Stimulated activated effector memory CD8-positive, alpha-beta T cell treated with anti-CD3 and anti-CD28 coated beads, Interleukin-12 subunit alpha, Interleukin-12 subunit beta, amount 100 ng/mL, for 72 hours (primary cell): ENCODE results near the gene PHACTR3.

ENCODE experiments used
- ATAC-seq: fragments of 150-1000 bp; cut with Tn5 transposase; 2 replicates; pipeline ENCODE4 v1.10.0; 2021
- DNase-seq, 2 donors: peaks; one replicate each; pipeline ENCODE4 v3.0.0; 2021 to 2022; ENCODE audit warnings: low spot score in 2 of 2
- H3K27ac Mint-ChIP-seq: one replicate; pipeline ENCODE4 v1.8.0; 2022; ENCODE audit warnings: mild to moderate bottlenecking, mixed read lengths
- H3K36me3 Mint-ChIP-seq: one replicate; pipeline ENCODE4 v1.8.0; 2022; ENCODE audit warnings: mild to moderate bottlenecking, mixed read lengths
- H3K4me1 Mint-ChIP-seq: one replicate; pipeline ENCODE4 v1.8.0; 2022; ENCODE audit warnings: mixed read lengths
- H3K4me3 Mint-ChIP-seq: one replicate; pipeline ENCODE4 v1.8.0; 2022; ENCODE audit warnings: mild to moderate bottlenecking, mixed read lengths
- H3K9me3 Mint-ChIP-seq: one replicate; pipeline ENCODE4 v1.8.0; 2022; ENCODE audit warnings: mixed read lengths

PHACTR3 gene

DNA sequence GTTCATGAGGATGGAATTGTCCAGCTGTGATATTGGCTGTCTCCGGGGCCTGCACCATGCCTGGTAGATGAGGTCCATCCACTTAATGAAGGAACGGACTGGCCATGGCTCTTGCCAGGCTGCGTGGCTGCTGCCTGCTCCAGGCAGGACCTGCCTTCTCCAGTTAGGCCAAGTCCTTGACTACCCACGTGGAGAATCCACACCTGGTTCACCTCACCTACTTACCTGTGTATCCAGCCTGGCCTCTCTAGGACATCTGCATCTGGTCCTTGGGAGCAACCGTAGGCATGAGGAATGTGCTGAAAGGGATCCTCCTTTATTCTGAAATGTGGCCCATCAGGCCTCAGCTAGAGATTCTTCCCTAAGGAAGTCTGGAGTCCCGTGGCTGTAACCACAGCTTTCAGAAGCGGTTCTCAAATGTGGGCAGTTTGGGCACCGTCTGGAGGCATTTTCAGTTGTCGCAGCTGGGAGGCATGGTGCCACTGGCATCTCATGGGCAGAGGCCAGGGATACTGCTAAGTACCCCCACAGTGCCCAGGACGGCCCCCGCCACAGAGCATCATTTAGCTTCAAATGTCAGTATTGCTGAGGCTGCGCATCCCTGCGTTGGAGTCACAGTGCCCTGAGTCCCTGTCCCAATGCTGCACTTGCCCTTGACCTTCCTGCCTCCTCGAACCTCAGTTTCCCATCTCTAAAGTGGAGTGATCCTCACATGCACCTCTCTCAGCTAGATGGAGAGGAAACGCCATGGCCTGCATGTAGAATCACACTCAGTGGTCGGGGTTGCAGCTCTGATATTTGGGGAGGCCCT, 67.5 kb downstream of the PHACTR3 start:
- H3K9me3 Mint-ChIP-seq = no peaks in the 10 kb centered on the region
- no peaks in the 10 kb centered on the region for H3K36me3 Mint-ChIP-seq
- no peak overlapping the region for H3K27ac Mint-ChIP-seq
- H3K4me3 Mint-ChIP-seq = no peak overlapping the region
- ATAC-seq (no peak), DNase-seq (no peak)
- H3K4me1 Mint-ChIP-seq = no peaks in the 10 kb centered on the region

DNA sequence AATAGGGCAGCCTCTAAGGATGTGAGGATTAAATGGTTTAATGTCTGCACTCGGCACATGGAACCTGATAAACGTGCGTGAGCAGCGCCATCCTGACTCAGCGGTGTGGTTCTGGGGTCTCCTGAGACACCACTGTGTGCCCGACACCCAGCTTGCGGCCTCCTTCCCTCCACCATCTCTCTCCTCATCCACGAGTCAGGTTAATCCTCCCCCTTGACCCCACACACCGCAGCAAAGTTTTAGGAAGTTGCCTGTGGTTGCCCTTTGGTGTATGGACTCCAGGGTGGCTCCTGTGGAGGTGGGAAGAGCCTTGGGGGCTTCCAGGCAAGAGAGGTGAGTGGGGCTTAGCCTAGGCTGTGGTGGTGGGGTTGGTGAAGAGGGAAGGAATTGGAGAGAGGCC, 68.2 kb downstream of the PHACTR3 start:
- Mint-ChIP-seq H3K27ac (no peak overlapping the region), H3K9me3 (no peaks in the 10 kb centered on the region), H3K4me1 (no peaks in the 10 kb centered on the region)

DNA sequence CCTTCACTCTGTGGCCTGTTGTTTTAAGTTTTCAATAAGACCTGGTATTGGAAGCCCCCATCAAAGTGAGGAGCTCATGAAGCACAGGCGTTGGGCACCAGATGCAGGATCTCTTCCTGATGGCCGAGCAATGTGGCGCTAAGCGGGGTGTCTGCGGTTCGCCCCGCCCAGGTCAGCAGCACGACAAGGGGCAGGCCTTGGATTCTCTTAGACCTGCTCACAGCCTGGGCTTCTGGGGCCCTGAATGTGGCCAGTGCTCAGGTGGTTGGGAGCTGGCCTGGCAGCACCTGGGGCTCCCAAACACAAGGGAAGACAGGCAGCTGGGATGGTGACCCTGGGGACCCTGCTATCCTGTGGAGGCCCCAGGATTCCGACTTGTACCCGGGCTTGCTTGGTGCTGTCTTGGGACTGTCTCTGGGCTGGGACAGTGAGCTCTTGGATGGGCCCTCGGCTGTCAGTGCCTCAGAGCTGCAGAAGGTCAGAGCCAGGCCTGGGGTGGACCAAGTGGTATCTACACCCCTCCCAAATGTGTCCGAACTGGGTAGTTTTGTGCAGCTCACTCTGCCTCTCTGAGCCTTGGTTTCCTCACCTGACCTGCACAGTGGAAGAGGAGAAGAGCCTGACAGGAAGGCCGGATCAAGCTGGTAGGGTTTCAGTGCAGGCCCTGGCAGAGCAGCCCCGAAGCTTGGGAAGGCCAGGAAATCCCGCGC, 69.1 kb downstream of the PHACTR3 start:
- H3K27ac Mint-ChIP-seq = no peak overlapping the region
- H3K36me3 Mint-ChIP-seq = no peaks in the 10 kb centered on the region
- no peak overlapping the region for H3K4me3 Mint-ChIP-seq
- DNase-seq = peak in 1 of 2 donors; percentile 22
- H3K4me1 Mint-ChIP-seq = no peaks in the 10 kb centered on the region
- H3K9me3 Mint-ChIP-seq = no peaks in the 10 kb centered on the region
- ATAC-seq = no peak

More for the DNA sequence above, 68.2 kb downstream of the PHACTR3 start:
- DNase-seq (no peak), ATAC-seq (no peak)
- no peaks in the 10 kb centered on the region for H3K36me3 Mint-ChIP-seq
- no peak overlapping the region for H3K4me3 Mint-ChIP-seq

DNA sequence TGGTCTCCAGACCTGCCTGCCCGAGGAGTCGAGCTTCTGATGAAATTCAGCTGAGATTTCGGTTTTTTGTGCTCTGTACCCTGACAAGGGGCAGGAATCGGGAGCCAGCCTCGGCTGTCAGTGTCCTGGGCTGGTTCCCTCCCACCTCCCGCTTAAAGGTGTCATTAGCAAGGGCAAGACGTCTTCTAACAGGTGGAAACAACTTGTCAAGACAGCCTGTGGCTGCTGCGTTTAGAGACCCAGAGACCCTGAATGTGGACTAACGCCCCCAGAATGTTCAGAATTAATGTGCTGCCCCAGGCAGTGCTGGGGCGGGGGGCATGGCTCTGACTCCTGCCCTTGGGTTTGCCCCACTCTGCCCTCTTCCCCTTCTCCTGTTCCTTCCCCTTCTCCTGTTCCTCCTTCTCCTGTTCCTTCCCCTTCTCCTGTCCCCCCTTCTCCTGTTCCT, 69.7 kb downstream of the PHACTR3 start:
- no peak for ATAC-seq
- Mint-ChIP-seq H3K36me3 (no peaks in the 10 kb centered on the region), H3K27ac (no peak overlapping the region), H3K9me3 (no peaks in the 10 kb centered on the region), H3K4me3 (no peak overlapping the region), H3K4me1 (no peaks in the 10 kb centered on the region)
- DNase-seq = peak in 1 of 2 donors; percentile 23

DNA sequence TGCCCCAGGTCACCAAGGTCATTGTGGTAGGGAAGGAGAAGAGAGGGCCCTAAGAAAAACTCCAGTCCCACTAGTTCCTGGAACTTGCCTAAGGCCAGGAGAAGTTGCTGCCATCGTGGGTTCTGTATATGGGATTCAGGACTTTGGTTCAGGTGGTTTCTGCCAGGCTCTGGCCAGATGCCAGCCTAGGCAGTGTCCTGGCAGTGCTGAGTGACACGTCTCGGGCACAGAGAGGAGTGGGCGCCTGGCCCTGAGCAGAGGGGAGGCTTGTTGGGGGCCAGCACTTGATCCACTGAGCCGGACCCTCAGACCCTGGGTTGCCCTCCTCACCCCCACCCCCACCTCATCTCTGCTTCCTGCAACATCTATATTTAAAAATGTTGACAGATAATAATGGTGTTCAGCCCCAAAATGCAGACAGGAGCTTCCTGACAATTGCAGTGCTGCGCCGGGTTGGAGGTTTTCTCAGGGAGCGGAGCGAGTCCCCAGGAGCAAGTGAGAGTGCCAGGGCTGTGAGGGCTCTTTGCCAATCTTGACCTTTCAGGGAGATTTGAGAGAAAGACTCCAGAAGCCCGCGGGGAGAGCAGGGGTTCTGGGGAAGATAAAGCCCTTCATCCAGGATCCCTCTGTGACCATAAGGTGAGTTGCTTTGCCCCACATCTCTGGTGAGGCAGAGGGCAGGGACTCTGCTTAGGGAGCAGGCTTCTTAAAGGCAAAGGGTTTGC, 71.9 kb downstream of the PHACTR3 start:
- Mint-ChIP-seq H3K9me3 (no peaks in the 10 kb centered on the region), H3K27ac (no peak overlapping the region), H3K4me1 (no peaks in the 10 kb centered on the region), H3K4me3 (no peak overlapping the region), H3K36me3 (no peaks in the 10 kb centered on the region)
- ATAC-seq (no peak), DNase-seq (no peak)

DNA sequence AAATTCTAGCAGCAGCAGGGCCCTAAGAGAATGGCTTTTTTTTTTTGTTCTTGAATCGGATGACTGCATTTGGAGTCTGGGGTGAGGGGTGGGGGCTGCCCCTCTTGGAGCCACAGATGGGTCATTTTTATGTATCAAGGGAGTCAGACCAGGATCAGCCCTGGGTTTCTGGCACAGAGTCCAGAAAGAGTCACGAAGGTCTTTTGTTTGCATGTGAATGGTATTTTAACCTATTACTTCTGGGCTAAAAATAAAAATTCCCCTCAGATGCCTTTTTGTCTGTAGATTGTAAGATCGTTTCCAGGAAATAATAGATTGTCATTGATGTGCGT, 72.5 kb downstream of the PHACTR3 start:
- DNase-seq = no peak
- no peaks in the 10 kb centered on the region for H3K4me1 Mint-ChIP-seq
- no peaks in the 10 kb centered on the region for H3K36me3 Mint-ChIP-seq
- no peak overlapping the region for H3K4me3 Mint-ChIP-seq
- H3K27ac Mint-ChIP-seq = no peak overlapping the region
- ATAC-seq = no peak
- no peaks in the 10 kb centered on the region for H3K9me3 Mint-ChIP-seq

DNA sequence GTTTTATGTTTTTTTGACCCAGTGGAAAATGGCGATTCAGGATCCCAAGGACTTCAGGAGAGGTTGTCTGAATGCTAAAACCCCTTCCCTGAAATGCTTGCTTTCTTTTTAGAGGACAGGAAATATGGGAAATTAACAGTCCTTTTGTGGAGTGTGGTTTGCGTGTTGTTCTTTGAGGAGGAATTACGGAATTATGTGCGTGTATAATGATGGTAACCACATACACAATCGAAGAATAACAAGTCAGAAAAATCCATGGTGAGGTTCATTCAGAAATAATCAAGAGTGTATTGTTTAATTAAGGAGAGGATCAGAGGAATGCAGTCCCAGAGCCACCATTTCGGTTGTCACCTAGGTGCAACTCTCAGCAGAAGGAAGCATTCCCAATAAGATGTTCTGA, 73.2 kb downstream of the PHACTR3 start:
- no peaks in the 10 kb centered on the region for H3K4me1 Mint-ChIP-seq

DNA sequence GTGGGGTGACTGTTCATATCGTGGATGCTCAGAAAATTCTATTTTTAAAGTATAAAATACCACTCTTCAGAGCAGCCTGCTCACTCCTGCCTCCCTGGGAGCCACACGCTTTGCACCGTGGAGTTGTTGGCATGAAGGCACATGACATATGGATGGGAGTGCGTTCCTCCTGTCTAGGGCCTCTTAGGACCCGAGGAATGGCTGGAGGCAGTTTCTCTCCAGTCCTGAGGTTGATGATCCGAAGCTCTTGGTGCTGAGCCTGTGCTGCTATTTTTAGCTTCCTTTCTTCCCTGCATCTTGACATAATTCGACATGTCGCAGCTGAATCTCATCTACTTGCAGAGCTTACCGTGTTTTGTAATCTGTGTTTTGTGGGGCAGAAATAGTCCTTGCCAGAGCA, 73.9 kb downstream of the PHACTR3 start:
- no peaks in the 10 kb centered on the region for H3K4me1 Mint-ChIP-seq
- no peak overlapping the region for H3K4me3 Mint-ChIP-seq
- ATAC-seq (no peak), DNase-seq (no peak)
- H3K36me3 Mint-ChIP-seq = no peaks in the 10 kb centered on the region
- no peaks in the 10 kb centered on the region for H3K9me3 Mint-ChIP-seq
- H3K27ac Mint-ChIP-seq = no peak overlapping the region

More for the DNA sequence above, 73.2 kb downstream of the PHACTR3 start:
- Mint-ChIP-seq H3K4me3 (no peak overlapping the region), H3K36me3 (no peaks in the 10 kb centered on the region), H3K9me3 (no peaks in the 10 kb centered on the region), H3K27ac (no peak overlapping the region)
- ATAC-seq (no peak), DNase-seq (no peak)

DNA sequence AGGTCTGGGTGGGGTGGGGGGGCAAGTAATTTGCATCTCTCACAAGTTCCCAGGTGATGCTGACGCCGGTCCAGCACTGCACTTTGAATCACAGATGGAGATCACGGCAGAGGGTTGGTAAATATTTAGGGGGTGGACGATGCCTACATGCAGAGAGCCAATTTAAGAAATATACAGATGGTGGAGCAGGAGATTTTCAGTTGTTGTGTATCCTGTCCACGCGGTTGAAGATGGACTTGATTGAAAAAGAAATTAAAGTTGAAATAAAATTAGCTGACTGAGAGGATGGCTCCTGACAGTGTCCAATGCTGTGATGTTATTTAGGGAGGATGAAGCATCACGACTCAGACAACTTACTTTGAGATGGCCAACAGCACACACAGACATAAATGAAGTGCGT, 74.6 kb downstream of the PHACTR3 start:
- no peak overlapping the region for H3K4me3 Mint-ChIP-seq
- H3K27ac Mint-ChIP-seq = no peak overlapping the region
- no peaks in the 10 kb centered on the region for H3K36me3 Mint-ChIP-seq
- no peaks in the 10 kb centered on the region for H3K9me3 Mint-ChIP-seq
- ATAC-seq (no peak), DNase-seq (no peak)
- H3K4me1 Mint-ChIP-seq = no peaks in the 10 kb centered on the region

DNA sequence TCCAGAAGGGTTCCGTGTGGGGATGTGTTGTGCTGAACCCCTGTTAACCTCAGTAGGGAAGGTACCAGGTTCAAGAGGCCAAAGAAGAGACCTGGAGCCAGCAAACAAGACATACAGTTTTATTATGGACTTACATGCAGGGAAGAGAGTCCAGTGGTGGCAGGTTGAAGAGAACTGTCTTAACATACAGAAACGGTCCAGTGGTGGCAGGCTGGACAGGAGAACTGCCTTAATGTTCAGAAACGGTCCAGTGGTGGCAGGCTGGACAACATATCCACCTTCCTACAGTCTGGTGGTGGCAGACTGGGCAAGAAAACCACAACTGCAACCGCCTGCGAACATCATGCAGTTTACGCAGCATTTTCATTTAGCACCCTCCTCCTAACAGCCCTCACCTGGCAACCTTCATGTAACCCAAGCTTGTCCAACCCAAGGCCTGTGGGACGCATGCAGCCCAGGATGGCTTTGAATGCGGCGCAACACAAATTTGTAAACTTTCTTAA, 75.9 kb downstream of the PHACTR3 start:
- Mint-ChIP-seq H3K4me1 (no peaks in the 10 kb centered on the region), H3K36me3 (no peaks in the 10 kb centered on the region), H3K4me3 (no peak overlapping the region), H3K9me3 (no peaks in the 10 kb centered on the region), H3K27ac (no peak overlapping the region)
- DNase-seq (no peak), ATAC-seq (no peak)

DNA sequence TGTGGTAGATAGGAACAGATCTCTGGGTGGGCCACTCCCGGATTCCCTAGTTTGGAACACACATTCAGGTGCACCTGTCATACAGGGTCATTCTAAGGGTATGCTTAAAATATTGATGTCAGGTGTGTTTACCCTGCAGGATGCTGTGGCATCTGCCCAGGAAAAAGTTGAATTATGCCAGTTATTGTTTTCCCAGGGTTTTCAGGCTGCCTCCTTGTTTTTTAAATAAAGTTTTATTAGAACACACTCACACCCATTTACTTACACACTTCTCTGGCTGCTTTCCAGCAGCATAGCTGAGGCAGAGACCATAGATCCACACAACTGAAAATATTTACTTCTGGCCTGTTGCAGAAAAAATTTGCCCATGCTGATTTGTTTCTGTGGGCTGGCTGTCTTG, 76.5 kb downstream of the PHACTR3 start:
- Mint-ChIP-seq H3K4me3 (no peak overlapping the region), H3K27ac (no peak overlapping the region), H3K4me1 (no peaks in the 10 kb centered on the region), H3K36me3 (no peaks in the 10 kb centered on the region), H3K9me3 (no peaks in the 10 kb centered on the region)
- DNase-seq (no peak), ATAC-seq (no peak)

DNA sequence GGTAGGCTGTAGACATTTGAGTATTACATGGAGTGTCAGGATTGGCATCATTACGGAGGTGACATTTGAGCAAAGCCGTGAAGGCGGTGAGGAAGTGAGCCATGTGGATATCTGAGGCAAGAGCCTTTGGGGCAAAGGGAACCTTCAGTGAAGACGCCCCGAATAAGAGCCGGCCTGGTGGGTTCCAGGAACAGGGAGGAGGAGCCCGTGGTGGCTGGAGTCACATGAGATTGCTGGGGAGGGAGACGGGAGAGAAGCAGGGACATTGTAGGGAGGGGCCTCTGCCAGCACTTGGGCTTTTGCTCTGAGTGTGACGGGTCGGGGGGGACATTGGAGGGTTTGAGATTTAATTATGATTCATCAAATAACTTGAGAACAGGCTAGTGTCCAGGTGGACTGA, 78.3 kb downstream of the PHACTR3 start:
- ATAC-seq (peak; percentile 20), DNase-seq (no peak)
- no peaks in the 10 kb centered on the region for H3K4me1 Mint-ChIP-seq
- no peaks in the 10 kb centered on the region for H3K9me3 Mint-ChIP-seq
- no peak overlapping the region for H3K4me3 Mint-ChIP-seq
- H3K27ac Mint-ChIP-seq = no peak overlapping the region
- no peaks in the 10 kb centered on the region for H3K36me3 Mint-ChIP-seq

DNA sequence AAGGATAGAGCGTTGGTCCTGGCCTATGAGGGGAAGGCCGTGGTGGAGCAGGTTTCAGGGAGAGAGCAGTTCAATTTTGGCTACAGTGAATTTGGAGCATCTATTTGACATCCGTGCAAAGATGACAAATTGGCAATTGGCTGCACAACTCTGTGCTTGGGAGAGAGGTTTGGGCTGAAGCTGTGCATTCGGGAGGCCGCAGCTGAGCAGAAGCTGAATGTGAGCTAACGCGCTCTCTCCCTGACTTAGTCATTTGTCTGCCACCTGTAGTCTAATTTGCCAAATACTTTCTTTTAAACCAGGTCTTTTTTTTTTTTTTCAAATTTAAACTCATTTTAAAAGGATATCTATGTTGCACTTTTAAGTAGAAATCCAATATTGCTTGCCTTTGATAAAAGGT, 78.8 kb downstream of the PHACTR3 start:
- DNase-seq = no peak
- H3K4me3 Mint-ChIP-seq = no peak overlapping the region
- no peak overlapping the region for H3K27ac Mint-ChIP-seq
- no peaks in the 10 kb centered on the region for H3K36me3 Mint-ChIP-seq
- H3K4me1 Mint-ChIP-seq = no peaks in the 10 kb centered on the region
- no peak for ATAC-seq
- H3K9me3 Mint-ChIP-seq = no peaks in the 10 kb centered on the region

DNA sequence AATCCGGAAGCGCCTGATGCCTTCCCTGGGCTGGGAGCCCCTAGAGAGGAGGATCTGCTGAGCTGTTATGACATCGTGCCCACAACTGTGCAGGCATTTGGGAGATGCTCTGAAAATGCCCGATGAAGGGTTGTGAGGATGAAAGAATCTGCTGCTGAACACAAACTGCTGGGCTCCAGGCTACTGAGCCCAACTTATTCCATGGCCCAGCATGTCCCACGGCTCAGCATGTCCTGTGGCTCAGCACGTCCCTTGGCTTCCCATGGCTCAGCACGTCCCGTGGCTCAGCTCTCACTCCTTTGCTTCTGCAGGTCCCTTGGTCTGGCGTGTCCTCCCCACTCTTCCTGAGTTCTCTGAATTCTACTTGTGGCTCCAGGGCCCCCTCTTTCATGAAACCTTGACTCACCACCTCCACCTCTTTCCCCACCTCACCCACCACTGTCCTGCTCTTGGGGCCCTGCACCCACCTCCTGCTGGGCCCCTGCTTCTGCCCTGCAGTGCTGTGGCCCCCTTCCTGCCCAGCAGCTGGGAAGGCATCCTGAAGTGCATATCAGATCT, 80.4 kb downstream of the PHACTR3 start:
- Mint-ChIP-seq H3K4me3 (no peak overlapping the region), H3K9me3 (no peaks in the 10 kb centered on the region), H3K4me1 (no peaks in the 10 kb centered on the region), H3K36me3 (no peaks in the 10 kb centered on the region), H3K27ac (no peak overlapping the region)
- DNase-seq (no peak), ATAC-seq (peak; percentile 9)
